ENCODE results near the gene TTYH2.

DNA sequence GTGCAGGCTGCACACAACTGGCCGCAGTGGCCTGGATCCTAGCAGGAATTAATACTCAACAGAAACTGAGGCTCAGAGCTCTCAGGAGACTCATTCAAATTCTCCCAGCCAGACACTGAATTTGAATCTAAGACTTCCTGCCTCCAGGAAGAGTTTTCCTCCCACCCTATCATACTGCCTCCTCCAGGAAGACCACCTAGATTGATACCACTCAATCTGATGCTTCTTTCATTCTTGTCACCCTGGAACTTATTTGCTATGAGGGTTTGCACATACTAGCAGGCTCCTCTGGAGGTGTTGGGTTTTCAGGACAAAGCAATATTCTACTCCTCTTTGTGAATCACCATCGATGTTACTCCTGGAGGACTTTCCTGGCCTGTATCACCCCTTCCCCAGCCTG, 15.6 kb upstream of the TTYH2 start:
- TF ChIP-seq, protein P1, sequence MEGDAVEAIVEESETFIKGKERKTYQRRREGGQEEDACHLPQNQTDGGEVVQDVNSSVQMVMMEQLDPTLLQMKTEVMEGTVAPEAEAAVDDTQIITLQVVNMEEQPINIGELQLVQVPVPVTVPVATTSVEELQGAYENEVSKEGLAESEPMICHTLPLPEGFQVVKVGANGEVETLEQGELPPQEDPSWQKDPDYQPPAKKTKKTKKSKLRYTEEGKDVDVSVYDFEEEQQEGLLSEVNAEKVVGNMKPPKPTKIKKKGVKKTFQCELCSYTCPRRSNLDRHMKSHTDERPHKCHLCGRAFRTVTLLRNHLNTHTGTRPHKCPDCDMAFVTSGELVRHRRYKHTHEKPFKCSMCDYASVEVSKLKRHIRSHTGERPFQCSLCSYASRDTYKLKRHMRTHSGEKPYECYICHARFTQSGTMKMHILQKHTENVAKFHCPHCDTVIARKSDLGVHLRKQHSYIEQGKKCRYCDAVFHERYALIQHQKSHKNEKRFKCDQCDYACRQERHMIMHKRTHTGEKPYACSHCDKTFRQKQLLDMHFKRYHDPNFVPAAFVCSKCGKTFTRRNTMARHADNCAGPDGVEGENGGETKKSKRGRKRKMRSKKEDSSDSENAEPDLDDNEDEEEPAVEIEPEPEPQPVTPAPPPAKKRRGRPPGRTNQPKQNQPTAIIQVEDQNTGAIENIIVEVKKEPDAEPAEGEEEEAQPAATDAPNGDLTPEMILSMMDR (IDR thresholded peaks at IDR 0.05), result no peak
- TF ChIP-seq POLR2A (IDR thresholded peaks at IDR 0.05) (no peak), POLR2AphosphoS5 (IDR thresholded peaks at IDR 0.05; ENCODE audit: insufficient read depth in 1 of 2, low read depth in 1 of 2) (no peak)

All from vagina (tissue), 2 donors.